K562 (cell line): ENCODE measurements around the gene SLC6A9. TPM values are rescaled to one million over a fixed set of nuclear protein-coding genes. Genes with fewer than 3 reads are reported as not detected.

Experiments
- E2F3 ChIP-seq: fragments of 250-450 bp; sonication (Bioruptor Pico); IDR thresholded peaks from 2 replicates; pipeline ENCODE4 v1.4.0; 2020; ENCODE audit warnings: mild to moderate bottlenecking
- ESRRB ChIP-seq: fragments of 250-450 bp; sonication (Bioruptor Pico); IDR thresholded peaks from 2 replicates; pipeline ENCODE4 v1.5.0; 2020; ENCODE audit warnings: mild to moderate bottlenecking, moderate library complexity, borderline replicate concordance
- FOXK1 ChIP-seq: sonication (generic); formaldehyde crosslinking; IDR thresholded peaks from 2 replicates; pipeline ENCODE4 v1.8.0; 2022; ENCODE audit warnings: missing genetic modification reagents, mild to moderate bottlenecking, borderline replicate concordance
- GATA2 ChIP-seq: sonication (generic); formaldehyde crosslinking; IDR thresholded peaks from 2 replicates; pipeline ENCODE4 v1.4.0; 2020; ENCODE audit warnings: mild to moderate bottlenecking, missing genetic modification reagents
- HNRNPLL ChIP-seq: fragments of 200-400 bp; formaldehyde crosslinking; IDR thresholded peaks from 2 replicates; pipeline ENCODE4 v1.6.1; 2017; ENCODE audit warnings: low read length, low read depth, mild to moderate bottlenecking; ENCODE audit not compliant: poor library complexity, severe bottlenecking
- IRF2 ChIP-seq: sonication (generic); formaldehyde crosslinking; IDR thresholded peaks from 2 replicates; pipeline ENCODE4 v1.8.1; 2022; ENCODE audit warnings: mild to moderate bottlenecking, missing genetic modification reagents
- KAT7 ChIP-seq: sonication (generic); formaldehyde crosslinking; IDR thresholded peaks from 2 replicates; pipeline ENCODE4 v1.8.0; 2022; ENCODE audit warnings: missing genetic modification reagents, mild to moderate bottlenecking, borderline replicate concordance
- KHSRP ChIP-seq: fragments of 450-650 bp; IDR thresholded peaks from 2 replicates; pipeline ENCODE4 v1.6.1; 2017
- L3MBTL2 ChIP-seq: fragments of 450-650 bp; IDR thresholded peaks from 2 replicates; pipeline ENCODE4 v1.6.1; 2016; ENCODE audit warnings: mild to moderate bottlenecking, moderate library complexity
- NFATC3 ChIP-seq: fragments of 450-650 bp; IDR thresholded peaks from 2 replicates; pipeline ENCODE4 v1.6.1; 2017; ENCODE audit warnings: mild to moderate bottlenecking
- NFIX ChIP-seq: fragments of 250-450 bp; sonication (Bioruptor Pico); IDR thresholded peaks from 2 replicates; pipeline ENCODE4 v1.4.0; 2020; ENCODE audit warnings: low read depth, mild to moderate bottlenecking, moderate library complexity
- NFRKB ChIP-seq: fragments of 450-650 bp; IDR thresholded peaks from 2 replicates; pipeline ENCODE4 v1.6.1; 2016; ENCODE audit warnings: low read depth
- RFX7 ChIP-seq: fragments of 250-450 bp; sonication (Bioruptor Pico); IDR thresholded peaks from 2 replicates; pipeline ENCODE4 v1.5.1; 2021; ENCODE audit warnings: mild to moderate bottlenecking
- RHOXF2B ChIP-seq: fragments of 250-450 bp; sonication (Bioruptor Pico); conservative IDR thresholded peaks from 2 replicates; pipeline ENCODE4 v1.5.1; 2021
- RUNX1 ChIP-seq: sonication (generic); IDR thresholded peaks from 2 replicates; pipeline ENCODE4 v1.6.1; 2016; ENCODE audit warnings: antibody characterized with exemption, low read depth
- SAFB ChIP-seq: fragments of 200-400 bp; formaldehyde crosslinking; IDR thresholded peaks from 2 replicates; pipeline ENCODE4 v1.6.1; 2017; ENCODE audit warnings: low read depth, low read length, borderline replicate concordance
- SMAD4 ChIP-seq: fragments of 250-450 bp; sonication (Bioruptor Pico); conservative IDR thresholded peaks from 2 replicates; pipeline ENCODE4 v1.8.0; 2021; ENCODE audit warnings: inconsistent platforms, mild to moderate bottlenecking, moderate library complexity
- SMARCE1 ChIP-seq: fragments of 450-650 bp; IDR thresholded peaks from 2 replicates; pipeline ENCODE4 v1.7.1; 2016; ENCODE audit warnings: mild to moderate bottlenecking
- ZBTB1 ChIP-seq: sonication (generic); formaldehyde crosslinking; IDR thresholded peaks from 2 replicates; pipeline ENCODE4 v1.8.1; 2023; ENCODE audit warnings: missing genetic modification reagents, low read depth, mild to moderate bottlenecking, borderline replicate concordance
- ZBTB17 ChIP-seq: fragments of 450-650 bp; formaldehyde crosslinking; IDR thresholded peaks from 2 replicates; pipeline ENCODE4 v1.4.0; 2020; ENCODE audit warnings: mild to moderate bottlenecking
- ZNF146 ChIP-seq: IDR thresholded peaks from one replicate; pipeline ENCODE4 v1.6.1; 2018; ENCODE audit warnings: missing compliant biosample characterization; ENCODE audit not compliant: unreplicated experiment
- ZNF175 ChIP-seq: fragments of 200-800 bp; sonication (Bioruptor generic); IDR thresholded peaks from 2 replicates; pipeline ENCODE4 v1.6.1; 2016; ENCODE audit warnings: low read depth, mild to moderate bottlenecking, missing genetic modification characterization, missing compliant biosample characterization
- ZNF41 ChIP-seq: fragments of 250-450 bp; sonication (Bioruptor Pico); conservative IDR thresholded peaks from 2 replicates; pipeline ENCODE4 v1.4.0; 2020; ENCODE audit warnings: mild to moderate bottlenecking
- ZNF445 ChIP-seq: fragments of 250-450 bp; sonication (Bioruptor Pico); IDR thresholded peaks from 2 replicates; pipeline ENCODE4 v1.4.0; 2020; ENCODE audit warnings: low read depth, mild to moderate bottlenecking, moderate library complexity
- ZNF695 ChIP-seq: fragments of 450-650 bp; formaldehyde crosslinking; IDR thresholded peaks from 2 replicates; pipeline ENCODE4 v1.4.0; 2020; ENCODE audit warnings: mild to moderate bottlenecking, moderate library complexity
- polyA plus RNA-seq, 8 experiments: library from polyadenylated mRNA; depleted of rRNA in 4 of 8; stranded (reverse) in 5 of 8; unstranded in 3 of 8; fragments of >200 nt; fragmentation: Nextera tagmentation in 2 of 8; fragmentation: Illumina TruSeq in 1 of 8; extraction: Ambion mirVana in 2 of 8; extraction: Trizol in 1 of 8; gene quantifications; 2 replicates each; pipeline versions ENCODE4 v1.2.1 to v1.2.3, GENCODE V29; 2011 to 2014; ENCODE audit warnings: inconsistent platforms in 1 of 8, missing spikeins in 1 of 8
- total RNA-seq, 7 experiments: library from RNA; depleted of rRNA in 6 of 7; stranded (reverse); fragments of >200 nt in 6 of 7; fragmentation: Illumina TruSeq in 2 of 7; extraction: Trizol in 2 of 7; gene quantifications; 2 replicates each; pipeline versions ENCODE4 v1.2.1 to v1.2.3, GENCODE V29; 2011 to 2021; ENCODE audit warnings: low replicate concordance in 1 of 7
- TF ChIP-seq, protein P1 (sequence below): fragments of 250-450 bp; sonication (Bioruptor Pico); IDR thresholded peaks from 2 replicates; pipeline ENCODE4 v1.5.0; 2021
- TF ChIP-seq, protein P2 (sequence below): fragments of 250-450 bp; sonication (Bioruptor Pico); IDR thresholded peaks from 2 replicates; pipeline ENCODE4 v1.9.0; 2021; ENCODE audit warnings: mild to moderate bottlenecking

SLC6A9 gene
- total and polyA plus RNA-seq, 9 of the 15 experiments (the other 6 are each of a cell fraction or from before 2014, with no cell fraction given), result 0.17 to 18.7 (median 2.9) TPM

DNA sequence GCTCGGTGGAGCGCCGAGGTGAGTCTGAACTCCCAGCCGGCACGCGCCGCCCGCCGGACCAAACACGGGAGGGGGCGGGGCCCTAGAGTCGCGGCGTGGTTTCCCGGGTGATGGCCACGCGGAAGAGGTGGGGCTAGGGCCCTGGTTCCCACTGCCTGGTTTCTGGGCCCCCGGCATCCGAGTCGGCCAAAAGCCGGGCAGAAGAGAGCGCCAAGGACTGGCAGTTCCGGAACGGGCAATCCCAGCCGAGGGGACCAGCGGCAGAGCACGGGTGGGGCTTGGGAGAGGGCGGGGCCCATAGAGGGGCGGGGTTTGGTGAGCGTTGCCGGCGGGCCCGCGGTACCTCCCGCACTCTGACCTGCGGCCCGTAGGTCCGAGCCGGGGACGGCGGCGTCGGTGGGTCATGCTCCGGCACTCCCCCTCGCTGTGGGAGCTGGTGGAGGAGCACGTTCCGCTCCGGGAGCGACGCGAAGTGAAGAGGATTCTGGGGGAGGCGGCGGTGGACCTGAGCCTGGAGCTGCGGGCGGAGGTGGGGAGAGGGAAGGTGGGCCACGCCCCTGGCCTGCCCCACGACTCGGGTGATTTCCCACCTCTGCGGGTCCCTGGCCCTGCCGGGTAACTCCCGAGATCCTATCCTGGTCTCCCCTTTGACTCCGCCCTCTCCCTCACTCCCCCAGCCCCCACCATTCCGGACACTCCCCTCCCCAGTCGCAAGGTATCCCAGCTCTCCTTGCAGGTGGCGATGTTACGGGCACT lies 39.6 kb downstream of the SLC6A9 start, which contains the start of gene CCDC24 (continued):
- TF ChIP-seq GATA2 (CRISPR knock-in tag) (no peak), ESRRB (CRISPR knock-in tag) (no peak), ZNF175 (no peak; the same call in 1 of the 2 replicates), SMARCE1 (no peak), ZNF695 (CRISPR knock-in tag) (no peak), ZNF41 (no peak), RFX7 (no peak), ZNF146 (CRISPR knock-in tag) (peak; percentile 8), NFIX (CRISPR knock-in tag) (no peak), L3MBTL2 (peak; percentile 80), KHSRP (no peak), RUNX1 (no peak), SMAD4 (peak; percentile 45; the same call in 1 of the 2 replicates), ZNF445 (CRISPR knock-in tag) (no peak), IRF2 (CRISPR knock-in tag) (no peak), ZBTB17 (CRISPR knock-in tag) (0 out of 2 replicates have a peak, but pooled peaks have one; percentile 72), HNRNPLL (peak; percentile 30), E2F3 (CRISPR knock-in tag) (no peak), FOXK1 (CRISPR knock-in tag) (0 out of 2 replicates have a peak, but pooled peaks have one; percentile 75), RHOXF2B (no peak), NFATC3 (no peak), KAT7 (peak; percentile 49; the same call in 1 of the 2 replicates), ZBTB1 (peak; percentile 46; the same call in 1 of the 2 replicates), SAFB (peak; percentile 76), NFRKB (no peak)
- TF ChIP-seq, protein P1, sequence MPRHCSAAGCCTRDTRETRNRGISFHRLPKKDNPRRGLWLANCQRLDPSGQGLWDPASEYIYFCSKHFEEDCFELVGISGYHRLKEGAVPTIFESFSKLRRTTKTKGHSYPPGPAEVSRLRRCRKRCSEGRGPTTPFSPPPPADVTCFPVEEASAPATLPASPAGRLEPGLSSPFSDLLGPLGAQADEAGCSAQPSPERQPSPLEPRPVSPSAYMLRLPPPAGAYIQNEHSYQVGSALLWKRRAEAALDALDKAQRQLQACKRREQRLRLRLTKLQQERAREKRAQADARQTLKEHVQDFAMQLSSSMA (CRISPR knock-in tag), result 0 out of 2 replicates have a peak, but pooled peaks have one; percentile 39
- TF ChIP-seq, protein P2, sequence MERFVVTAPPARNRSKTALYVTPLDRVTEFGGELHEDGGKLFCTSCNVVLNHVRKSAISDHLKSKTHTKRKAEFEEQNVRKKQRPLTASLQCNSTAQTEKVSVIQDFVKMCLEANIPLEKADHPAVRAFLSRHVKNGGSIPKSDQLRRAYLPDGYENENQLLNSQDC (CRISPR knock-in tag), result 0 out of 2 replicates have a peak, but pooled peaks have one; percentile 2
